NCI-H187 (cell line): ENCODE results near the gene SORCS3.
"Not testable (repeated sequence)": the region's sequence is repeated elsewhere in the genome, so short reads cannot be mapped to it uniquely, and the experiment has no call there.

Experiments used
- DNase-seq, 2 experiments: peaks; one replicate each; lab custom pipeline; 2025; lab: John Stamatoyannopoulos, UW

Gene SORCS3

DNA sequence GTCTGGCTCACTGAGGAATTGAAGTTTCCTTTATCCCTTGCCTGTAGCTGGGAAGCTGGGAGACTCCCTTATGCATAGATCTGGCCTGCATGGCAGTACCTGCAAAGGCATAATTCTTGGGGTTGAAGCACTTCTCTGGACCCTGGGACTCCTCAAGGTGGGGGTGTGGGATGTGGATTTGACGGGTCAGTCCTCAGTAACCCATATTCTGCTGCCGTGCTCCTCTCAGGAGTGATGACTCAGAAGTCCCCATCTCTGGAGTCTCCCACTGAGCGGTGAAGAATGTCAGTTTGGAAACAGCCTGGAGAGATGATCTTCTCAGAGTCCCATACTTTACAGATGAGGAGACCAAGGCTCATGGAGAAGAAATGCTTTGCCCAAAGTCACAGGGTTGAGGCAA, 49.0 kb downstream of the SORCS3 start:
- DNase-seq: no peak

DNA sequence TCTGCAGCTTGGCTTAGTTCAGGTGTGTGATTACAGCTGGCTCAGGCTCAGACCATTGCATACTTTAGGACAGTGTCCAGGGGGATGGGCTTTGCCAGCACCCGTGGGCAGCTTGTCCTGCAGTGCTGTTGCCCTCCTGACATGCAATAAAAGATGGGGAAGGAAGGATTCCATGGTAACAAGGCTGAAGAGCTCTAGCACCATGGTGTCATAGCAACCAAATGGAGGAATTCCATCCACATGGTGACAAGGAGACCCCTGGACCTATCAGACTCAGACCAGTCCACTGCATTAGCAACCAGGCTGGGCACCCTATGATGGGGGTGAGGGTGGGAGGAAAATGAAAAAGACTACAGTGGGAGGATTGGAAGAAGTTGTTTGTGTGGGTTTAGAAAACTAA, 49.9 kb downstream of the SORCS3 start:
- DNase-seq: no peak

DNA sequence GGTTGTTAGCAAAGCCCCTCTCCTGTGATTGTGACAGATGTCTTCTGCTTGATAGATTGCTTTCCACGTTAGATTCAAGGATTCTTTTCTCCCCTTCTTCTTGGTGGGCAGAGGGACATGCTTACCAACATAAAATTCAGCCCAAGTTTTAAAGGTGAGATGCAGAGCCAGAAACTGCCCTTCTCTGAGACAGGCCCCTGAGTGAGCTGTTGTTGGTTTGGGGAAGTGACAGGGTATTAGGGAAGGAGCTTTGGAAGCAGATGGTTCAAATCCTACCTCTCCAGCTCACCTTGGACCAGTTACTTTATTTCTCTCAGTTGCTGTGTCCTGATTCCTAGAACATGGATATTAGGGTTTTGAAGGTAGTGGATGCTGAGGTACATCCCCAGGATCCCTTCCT, 53.0 kb downstream of the SORCS3 start:
- DNase-seq: no peak

DNA sequence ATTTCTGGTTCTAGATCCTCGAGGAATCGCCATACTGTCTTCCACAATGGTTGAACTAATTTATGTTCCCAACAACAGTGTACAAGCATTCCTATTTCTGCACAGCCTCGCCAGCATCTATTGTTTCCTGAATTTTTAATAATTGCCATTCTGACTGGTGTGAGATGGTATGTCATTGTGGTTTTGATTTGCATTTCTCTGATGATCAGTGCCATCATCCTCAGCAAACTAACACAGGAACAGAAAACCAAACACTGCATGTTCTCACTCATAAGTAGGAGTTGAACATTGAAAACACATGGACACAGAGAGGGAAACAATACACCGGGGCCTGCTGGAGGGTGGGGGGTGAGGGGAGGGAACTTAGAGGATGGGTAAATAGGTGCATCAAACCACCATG, 62.2 kb downstream of the SORCS3 start:
- DNase-seq: not testable (repeated sequence)

DNA sequence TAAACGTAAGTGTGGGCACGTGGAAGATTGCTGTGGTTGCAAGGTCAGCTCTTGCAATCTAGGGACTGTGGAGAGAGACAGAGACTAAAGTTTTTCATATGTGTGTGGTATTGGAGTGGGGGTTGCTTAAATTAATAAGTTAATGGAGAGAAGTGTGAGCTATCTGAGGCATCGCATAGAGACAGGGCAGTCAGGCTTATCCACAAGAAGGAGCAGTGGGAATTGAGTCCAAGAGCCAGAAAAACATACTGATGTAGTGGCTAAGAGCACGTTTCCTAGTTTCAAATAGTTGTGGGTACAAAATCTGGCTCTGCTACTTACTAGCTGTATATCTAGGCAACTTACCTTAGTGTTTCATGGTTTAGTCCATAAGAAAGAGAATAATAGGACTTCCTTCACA, 65.8 kb downstream of the SORCS3 start:
- no peak for DNase-seq

DNA sequence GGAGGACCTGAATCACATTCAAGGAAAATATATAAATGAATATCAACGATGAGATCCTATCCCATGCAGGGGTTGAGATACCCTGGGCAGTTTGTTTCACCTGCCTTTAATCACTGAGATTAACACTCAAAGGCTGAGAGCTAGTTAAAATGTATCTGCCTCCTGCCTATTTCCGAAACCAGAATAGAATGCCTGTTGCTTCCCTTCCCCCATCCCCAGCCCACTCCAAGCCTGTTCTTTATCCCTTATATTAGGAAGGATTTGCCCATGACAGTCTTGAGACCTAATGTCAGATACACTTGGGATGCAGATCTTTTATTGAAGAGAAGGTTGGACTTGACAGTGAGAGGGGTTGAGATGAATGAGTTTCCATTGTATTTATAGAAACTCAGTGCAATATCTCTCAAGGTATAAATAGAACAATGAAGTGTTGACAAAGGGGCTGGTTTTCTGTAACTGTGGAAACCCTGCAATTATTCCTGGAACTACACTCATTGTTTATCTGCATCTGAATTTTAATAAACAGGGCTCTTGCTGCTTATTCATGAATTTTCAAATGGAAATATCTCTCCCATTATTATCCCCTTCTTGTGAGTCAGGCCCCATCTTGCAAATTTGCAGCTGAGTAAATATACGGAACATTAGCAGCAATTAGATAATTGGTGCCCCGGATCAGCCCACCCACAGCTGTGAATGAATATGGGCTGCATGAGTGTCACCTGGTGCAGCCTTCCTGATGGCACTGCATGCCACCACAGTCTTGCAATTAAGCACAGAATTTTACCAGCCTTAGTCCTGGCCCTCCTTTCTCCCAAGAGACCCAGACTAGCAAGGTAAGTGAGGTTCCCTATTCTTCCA, 66.7 kb downstream of the SORCS3 start:
- no peak for DNase-seq

DNA sequence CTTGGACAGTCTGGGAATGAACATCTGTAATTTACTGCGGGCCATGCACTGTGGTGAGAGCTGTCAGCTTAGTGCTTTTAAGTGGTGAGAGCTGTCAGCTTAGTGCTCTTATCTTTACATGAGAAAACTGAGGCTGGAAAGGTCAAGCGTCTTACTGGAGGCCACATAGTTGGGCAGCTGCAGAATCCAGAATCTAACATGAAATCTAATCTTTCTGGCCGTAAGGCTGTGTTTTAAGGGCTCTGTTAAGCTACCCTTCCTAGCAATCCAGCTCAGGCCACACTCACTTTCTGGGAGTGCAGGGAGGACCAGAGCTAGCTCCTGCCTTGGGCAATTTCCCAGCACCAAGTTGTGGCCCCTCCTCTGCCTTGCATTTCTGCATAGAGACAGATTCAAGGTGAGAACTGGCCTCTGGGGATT, 70.2 kb downstream of the SORCS3 start:
- no peak for DNase-seq

DNA sequence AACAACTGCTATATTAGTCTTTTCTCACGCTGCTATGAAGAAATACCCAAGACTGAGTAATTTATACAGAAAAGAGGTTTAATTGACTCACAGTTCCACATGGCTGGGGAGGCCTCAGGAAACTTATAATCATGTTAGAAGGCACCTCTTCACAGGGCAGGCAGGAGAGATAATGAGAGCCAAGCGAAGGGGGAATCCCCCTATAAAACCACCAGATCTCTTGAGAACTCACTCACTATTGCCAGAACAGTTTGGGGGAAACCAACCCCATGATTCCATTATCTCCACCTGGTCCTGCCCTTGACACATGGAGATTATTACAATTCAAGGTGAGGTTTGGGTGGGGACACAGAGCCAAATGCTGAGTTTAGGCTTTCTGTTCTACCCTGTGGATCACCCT, 89.5 kb downstream of the SORCS3 start:
- DNase-seq: not testable (repeated sequence)

DNA sequence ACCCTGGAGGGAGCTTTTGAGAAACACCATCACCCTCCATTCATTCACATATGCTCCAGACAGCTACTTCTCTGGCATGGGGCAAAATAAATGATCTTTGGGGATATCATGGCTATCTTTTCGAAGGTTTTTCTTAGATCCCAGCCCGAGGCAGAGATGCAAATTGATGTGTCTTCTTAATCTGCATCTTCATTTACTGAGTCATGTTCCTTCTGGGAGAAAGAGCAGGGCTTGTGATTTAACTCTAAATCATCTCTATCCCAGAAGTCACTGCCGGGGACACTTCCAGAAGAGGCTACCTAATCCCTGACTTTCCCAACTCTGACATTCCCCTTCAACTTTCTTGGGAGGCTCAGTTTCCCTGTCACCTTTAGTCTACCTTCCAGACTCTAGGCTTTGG, 90.1 kb downstream of the SORCS3 start:
- no peak for DNase-seq

DNA sequence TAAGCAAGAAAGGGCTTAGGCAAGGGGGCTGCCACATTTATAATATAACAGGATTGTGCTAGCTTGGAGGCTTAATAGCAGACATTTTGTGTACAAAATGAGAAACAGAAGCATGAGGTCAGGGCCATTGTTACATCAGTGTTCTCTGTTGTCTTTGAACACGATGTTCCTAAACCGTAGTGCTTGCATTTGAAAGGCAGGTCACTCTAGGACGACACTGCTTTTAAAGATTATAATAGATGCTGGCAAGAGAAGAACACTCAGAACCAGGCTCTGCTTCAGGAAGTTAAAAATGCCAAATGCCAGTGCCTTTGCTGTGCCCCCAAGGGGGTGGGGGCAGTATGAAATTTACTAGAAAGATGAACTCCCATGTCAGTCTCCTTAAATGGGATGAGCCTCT, 91.1 kb downstream of the SORCS3 start:
- DNase-seq: no peak

DNA sequence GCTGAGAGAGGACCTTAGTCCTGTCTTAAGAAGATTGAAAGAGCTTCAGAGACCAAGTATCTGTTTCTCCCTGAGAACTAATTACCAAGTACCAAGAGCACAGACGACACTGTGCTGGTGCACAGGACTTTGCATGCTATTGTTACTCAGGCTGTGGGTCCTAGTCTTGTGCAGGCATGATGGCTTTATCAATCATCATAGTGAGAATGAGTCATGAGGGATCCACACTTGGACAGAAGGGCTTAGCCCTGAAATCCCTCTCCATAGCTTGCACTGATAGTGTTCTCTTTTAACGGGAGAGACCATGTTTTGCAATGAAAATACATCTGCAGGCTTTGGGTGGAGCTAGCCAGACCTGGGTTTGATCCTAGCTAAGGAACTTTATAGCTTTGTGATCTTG, 93.3 kb downstream of the SORCS3 start:
- no peak for DNase-seq

DNA sequence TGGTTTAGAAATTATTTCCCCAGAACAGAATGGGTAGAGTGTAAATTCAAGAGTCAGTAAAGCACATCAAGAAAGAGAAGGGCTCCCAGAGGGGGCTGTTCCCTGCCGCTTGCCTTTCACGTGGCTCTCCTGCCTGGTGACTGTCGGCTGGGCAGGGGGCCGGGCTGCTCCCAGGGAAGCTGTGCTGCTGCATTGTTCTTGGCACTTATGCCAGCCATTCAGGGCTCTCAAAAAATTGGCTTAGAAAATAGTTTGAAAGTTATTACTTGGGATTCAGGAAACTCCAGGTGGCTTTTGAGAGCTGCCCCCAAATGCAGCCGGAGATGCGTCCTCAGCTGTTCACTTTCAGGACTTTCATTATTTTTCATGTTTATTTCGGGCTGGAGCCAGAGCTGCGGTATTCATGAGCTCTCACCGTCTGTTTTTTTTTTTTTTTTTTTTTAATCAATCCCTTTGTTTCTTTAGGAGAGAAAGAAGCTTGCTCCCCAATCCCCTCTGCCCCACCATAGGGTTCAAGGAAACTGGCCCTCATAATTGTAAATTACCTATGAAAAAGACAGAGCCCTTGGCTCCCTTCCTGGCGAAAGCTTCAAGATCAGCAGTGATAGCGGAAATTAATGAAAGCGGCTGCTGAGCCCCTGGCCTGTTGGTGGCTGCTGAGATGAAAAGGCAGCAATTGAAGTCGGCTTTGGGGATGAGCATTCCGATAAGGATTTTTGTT, 94.1 kb downstream of the SORCS3 start:
- DNase-seq: no peak

DNA sequence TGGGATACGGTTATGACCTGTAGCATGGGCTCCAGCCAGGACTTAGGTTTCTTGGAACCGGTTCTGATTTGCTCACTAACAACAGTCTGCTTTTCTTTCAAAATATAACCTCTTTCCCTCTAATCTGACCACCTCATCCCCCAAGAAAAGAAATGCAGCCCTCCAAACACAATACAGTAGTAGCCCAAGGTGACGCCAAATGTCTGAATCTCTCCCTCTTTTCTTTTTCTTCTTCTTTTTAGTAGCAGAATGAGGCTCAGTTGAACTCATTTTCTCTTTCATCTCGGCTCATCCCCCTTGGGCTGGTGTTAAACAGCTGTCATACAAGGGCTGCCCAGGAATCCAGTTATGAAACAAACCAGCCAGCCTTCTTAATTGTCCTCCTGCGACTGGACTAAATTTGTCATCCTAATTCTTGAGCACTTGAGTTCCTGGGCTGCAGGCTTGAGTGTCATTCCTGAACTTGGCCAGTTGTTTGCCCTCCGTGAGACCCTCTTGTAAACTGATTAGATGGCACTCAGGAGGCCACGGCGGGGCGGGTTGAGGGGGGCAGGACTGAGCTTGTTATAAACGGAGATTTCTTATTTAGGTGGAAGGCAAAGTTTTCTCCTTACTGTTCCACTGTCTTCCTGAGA, 94.8 kb downstream of the SORCS3 start:
- DNase-seq: no peak

DNA sequence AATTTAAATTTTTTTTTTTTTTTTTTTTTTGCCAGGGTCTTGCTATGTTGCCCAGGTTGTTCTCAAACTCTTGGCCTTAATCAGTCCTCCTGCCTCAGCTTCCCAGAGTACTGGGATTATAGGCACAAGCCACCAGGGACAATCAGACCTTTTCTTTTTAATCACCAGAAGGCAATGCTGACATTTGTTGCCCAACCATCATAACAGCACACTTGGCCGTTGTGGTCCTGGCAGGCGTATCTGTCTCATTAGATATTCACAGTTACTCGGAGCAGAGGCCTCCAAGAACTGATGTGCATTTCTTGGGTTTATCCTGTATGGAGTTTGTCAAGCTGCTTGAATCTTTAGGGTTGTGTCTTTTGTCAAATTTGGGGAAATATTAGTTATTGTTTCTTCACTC, 100.0 kb downstream of the SORCS3 start:
- no peak for DNase-seq

DNA sequence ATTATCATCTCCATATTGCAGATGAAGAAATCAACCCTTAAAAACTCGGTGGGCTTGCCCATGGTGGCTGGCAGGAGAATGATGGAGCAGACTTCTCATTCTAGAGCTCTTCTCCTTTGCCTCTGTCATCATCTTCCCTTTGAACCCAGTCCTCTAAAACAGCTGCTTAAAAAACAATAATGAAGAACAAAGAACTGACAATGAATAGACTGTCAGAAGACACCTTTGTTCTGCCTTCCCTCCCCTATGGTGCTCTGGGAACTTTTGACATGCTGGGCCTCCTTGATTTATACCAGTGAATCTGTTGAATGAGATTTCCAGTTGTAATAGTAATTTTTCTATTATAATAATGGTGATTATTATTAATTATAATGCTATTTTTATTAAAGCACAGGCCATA, 103.0 kb downstream of the SORCS3 start:
- DNase-seq: no peak

DNA sequence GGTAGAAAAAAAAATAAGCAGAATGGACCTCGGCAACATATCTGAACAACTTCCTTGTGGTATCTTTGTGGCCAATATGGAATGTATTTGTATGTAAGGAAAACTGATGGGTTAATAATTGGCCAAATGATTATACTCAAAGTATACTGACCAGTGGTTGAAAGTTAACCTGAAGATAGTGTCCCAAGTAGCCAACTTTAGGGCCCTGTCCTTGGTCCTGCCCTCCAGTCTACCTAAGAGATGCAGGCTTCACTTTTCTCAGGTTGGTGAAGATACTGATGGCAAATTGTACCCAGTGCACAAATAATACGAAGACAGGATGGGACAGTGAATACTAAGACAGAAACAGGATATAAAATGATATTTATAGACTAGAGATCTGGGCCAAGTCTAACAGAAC, 109.2 kb downstream of the SORCS3 start:
- no peak for DNase-seq

DNA sequence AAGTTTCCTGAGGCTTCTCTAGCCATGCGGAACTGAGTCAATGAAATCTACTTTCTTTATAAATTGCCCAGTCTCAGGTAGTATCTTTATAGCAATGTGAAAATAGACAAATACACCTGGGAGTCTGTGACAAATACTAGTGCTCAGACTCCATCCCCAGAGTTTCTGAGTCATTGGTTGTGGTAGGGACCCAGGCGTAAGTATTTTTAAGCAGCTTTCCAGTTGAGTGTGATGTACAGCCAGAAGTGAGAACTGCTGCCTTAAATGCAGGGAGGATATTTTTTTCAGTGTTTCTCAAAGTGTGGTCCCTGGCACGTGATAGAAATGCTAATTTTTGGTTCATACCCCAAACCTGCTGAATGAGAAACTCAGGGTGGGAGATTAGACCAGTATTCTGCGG, 121.7 kb downstream of the SORCS3 start:
- no peak for DNase-seq

DNA sequence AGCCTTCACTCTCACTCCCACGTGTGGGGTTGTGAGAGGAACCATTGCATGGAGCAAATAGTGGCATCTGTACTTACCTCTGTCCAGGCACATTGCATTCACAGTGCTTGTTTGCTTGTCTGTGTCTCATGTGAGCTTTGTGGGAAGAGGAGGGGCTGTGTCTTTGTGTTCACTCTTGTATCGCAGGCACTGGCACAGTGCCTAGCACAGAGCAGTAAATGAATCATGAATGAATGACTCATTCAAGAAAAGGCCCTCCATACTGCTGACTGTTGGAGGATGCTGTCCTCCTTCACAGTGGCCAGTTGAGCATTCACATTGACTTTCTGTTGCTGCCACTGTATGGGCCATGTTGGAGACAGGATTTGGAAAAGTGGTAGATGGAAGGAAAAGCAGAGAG, 125.3 kb downstream of the SORCS3 start:
- no peak for DNase-seq

DNA sequence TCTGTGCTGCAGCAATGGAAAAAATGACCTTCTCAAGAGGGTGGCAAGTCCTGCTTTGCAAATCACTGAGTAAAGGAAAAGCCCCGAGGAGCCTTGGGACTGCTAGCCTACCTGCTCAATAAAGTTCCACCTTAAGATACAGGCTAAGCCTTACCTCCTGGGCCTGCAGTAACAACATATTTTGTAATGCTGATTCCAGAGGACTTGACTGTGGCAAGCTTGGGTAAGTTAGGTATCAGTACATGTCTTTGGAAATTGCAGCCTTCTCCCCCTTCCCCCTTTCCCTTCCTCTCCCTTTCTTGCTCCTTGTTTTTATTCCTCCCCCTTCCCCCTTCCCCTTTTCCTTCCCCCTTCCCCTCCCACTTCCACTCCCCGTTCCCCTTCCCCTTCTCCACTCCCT, 126.2 kb downstream of the SORCS3 start:
- DNase-seq: no peak

DNA sequence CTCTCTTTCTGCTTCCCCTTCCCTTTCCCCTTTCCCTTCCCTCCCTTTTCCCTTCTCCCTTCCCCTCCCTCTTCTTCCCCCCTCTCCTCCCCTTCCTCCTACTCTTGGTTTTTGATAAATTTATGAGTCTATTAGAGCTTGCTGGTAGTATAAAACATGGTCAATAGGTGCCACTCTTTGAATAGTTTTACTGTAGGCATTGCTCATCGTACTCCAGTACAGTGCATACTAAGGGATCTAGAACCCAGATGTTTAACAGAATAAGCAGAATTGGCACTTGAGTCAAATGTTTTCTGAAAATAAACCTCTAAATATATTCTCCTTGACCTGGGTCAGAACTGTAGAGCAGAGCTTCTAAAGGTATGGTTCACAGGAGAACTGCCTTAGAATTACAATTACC, 126.7 kb downstream of the SORCS3 start:
- no peak for DNase-seq

DNA sequence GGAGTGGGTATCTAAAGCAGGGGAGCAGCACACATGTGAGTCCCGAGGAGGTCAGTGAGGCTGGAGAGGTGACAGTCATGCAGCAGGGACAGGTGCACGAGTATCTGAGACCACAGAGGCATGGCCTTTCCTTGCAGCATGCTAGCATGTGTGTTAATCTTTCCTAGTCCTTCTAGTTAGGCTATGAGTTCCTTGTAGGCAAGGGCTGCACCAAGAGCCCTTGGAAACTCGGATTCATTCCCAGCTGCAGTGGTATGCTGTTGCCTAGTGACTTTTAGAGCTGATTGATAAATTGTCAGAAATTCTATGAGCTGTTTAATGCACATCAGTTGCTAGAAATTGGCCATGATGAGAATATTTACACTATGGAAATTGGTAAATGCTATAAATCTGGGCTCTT, 132.0 kb downstream of the SORCS3 start:
- no peak for DNase-seq

DNA sequence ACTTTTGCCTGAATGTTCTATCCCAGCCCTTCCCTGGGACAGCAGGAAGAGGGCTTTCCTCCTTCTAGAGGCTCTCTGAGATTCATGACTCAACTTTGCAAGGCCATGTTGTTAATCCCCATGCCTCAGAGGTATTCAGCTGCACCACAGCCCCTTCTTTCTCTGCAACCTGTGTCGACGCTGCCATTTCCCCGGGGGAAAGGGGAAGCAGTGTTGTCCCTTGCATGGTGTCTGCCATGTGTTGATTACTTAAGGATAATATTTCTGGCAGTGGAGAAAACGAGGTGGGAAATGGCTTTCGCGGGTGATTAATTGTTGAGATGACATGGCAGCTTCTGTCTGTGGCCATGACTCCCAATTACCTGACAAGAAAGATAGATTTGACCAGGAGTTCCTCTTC, 133.1 kb downstream of the SORCS3 start:
- DNase-seq: no peak
